ENCODE results near the gene CTNNBL1. TPM values are rescaled to one million over a fixed set of nuclear protein-coding genes. Genes with fewer than 3 reads are reported as not detected.

CTNNBL1 gene
- total RNA-seq, 1 experiment from 2014 or later, result 49.9 TPM

GRCh38 chr20:37878835-37879599, 185.2 kb downstream of the CTNNBL1 start:
- CTCF ChIA-PET, result interaction anchor here (0.6 kb wide), 1 partner anchor 395 kb away, joined by 3 read pairs; no protein-coding TSS in a partner anchor
- POLR2A ChIA-PET (ENCODE audit: unreplicated experiment), result no interaction called here
- no peak for DNase-seq
- peaks cover 3% of the 10 kb centered on the region; the same call in 1 of the 2 replicates for H3K36me3 ChIP-seq (ENCODE audit: low read depth, low read length)
- no peaks in the 10 kb centered on the region for H3K9me3 ChIP-seq (ENCODE audit: low read length)
- BruUV-seq (replicated peaks), result no TSS peak
- no peak overlapping the region for H3K4me3 ChIP-seq (ENCODE audit: low read length)
- TF ChIP-seq EZH2phosphoT487 (IDR thresholded peaks at IDR 0.05; ENCODE audit: borderline replicate concordance, low read length), result no peak
- TF ChIP-seq CTCF (conservative IDR thresholded peaks at IDR 0.05; ENCODE audit: low read depth, low read length), result no peak
- no peak for TF ChIP-seq EZH2 (IDR thresholded peaks at IDR 0.05; ENCODE audit: low read length, unreplicated experiment)
- H3F3A ChIP-seq (ENCODE audit: low read length, unreplicated experiment), result no peaks in the 10 kb centered on the region
- H3K27ac ChIP-seq (ENCODE audit: low read length), result no peak overlapping the region
- H3K79me2 ChIP-seq (ENCODE audit: low read length), result no peaks in the 10 kb centered on the region
- no peak overlapping the region for H3K4me2 ChIP-seq (ENCODE audit: low read length)
- intact Hi-C loops (cut with micrococcal nuclease), result no loop called here
- H3K4me1 ChIP-seq (ENCODE audit: insufficient read depth, low read length), result peaks cover 7% of the 10 kb centered on the region; the same call in 1 of the 2 replicates
- no peaks in the 10 kb centered on the region for H4K20me1 ChIP-seq (ENCODE audit: low read length)
- no peak overlapping the region for H2AFZ ChIP-seq (ENCODE audit: low read length)
- ATAC-seq, result no peak
- H3K9me2 ChIP-seq (replicated peaks; ENCODE audit: low read length), result no peaks in the 10 kb centered on the region
- H3K9ac ChIP-seq (ENCODE audit: low read length), result no peak overlapping the region
- H3K27me3 ChIP-seq (ENCODE audit: low read length), result no peaks in the 10 kb centered on the region

GRCh38 chr20:37879843-37880242, 186.0 kb downstream of the CTNNBL1 start:
- H3F3A ChIP-seq (ENCODE audit: low read length, unreplicated experiment), result no peaks in the 10 kb centered on the region
- no peak overlapping the region for H3K27ac ChIP-seq (ENCODE audit: low read length)
- H3K27me3 ChIP-seq (ENCODE audit: low read length), result no peaks in the 10 kb centered on the region
- H3K9me3 ChIP-seq (ENCODE audit: low read length), result no peaks in the 10 kb centered on the region
- ATAC-seq (no peak), DNase-seq (no peak)
- H4K20me1 ChIP-seq (ENCODE audit: low read length), result no peaks in the 10 kb centered on the region
- POLR2A ChIA-PET (ENCODE audit: unreplicated experiment), result no interaction called here
- no peaks in the 10 kb centered on the region for H3K9me2 ChIP-seq (replicated peaks; ENCODE audit: low read length)
- H3K4me3 ChIP-seq (ENCODE audit: low read length), result no peak overlapping the region
- peaks cover 7% of the 10 kb centered on the region; the same call in 1 of the 2 replicates for H3K4me1 ChIP-seq (ENCODE audit: insufficient read depth, low read length)
- H2AFZ ChIP-seq (ENCODE audit: low read length), result no peak overlapping the region
- intact Hi-C loops (cut with micrococcal nuclease), result no loop called here
- no peaks in the 10 kb centered on the region for H3K79me2 ChIP-seq (ENCODE audit: low read length)
- BruUV-seq (replicated peaks), result no TSS peak
- no peak overlapping the region for H3K9ac ChIP-seq (ENCODE audit: low read length)
- H3K36me3 ChIP-seq (ENCODE audit: low read depth, low read length), result no peaks in the 10 kb centered on the region
- H3K4me2 ChIP-seq (ENCODE audit: low read length), result no peak overlapping the region
- TF ChIP-seq EZH2 (IDR thresholded peaks at IDR 0.05; ENCODE audit: low read length, unreplicated experiment) (no peak), EZH2phosphoT487 (IDR thresholded peaks at IDR 0.05; ENCODE audit: borderline replicate concordance, low read length) (no peak)
- CTCF ChIA-PET, result no interaction called here

- ChIA-PET POLR2A (ENCODE audit: unreplicated experiment) (no interaction called here), CTCF (no interaction called here)
- BruUV-seq (replicated peaks), result no TSS peak
- Histone ChIP-seq H4K20me1 (ENCODE audit: low read length) (no peaks in the 10 kb centered on the region), H3K4me3 (ENCODE audit: low read length) (no peak overlapping the region), H3K9me3 (ENCODE audit: low read length) (no peaks in the 10 kb centered on the region), H3K79me2 (ENCODE audit: low read length) (no peaks in the 10 kb centered on the region), H3F3A (ENCODE audit: low read length, unreplicated experiment) (no peaks in the 10 kb centered on the region), H3K4me2 (ENCODE audit: low read length) (no peak overlapping the region), H3K9ac (ENCODE audit: low read length) (no peak overlapping the region), H3K9me2 (replicated peaks; ENCODE audit: low read length) (no peaks in the 10 kb centered on the region), H2AFZ (ENCODE audit: low read length) (no peak overlapping the region), H3K27ac (ENCODE audit: low read length) (no peak overlapping the region), H3K27me3 (ENCODE audit: low read length) (no peaks in the 10 kb centered on the region), H3K4me1 (ENCODE audit: insufficient read depth, low read length) (peaks cover 7% of the 10 kb centered on the region; the same call in 1 of the 2 replicates), H3K36me3 (ENCODE audit: low read depth, low read length) (no peaks in the 10 kb centered on the region)
- intact Hi-C loops (cut with micrococcal nuclease), result no loop called here
- ATAC-seq, result peak; percentile 52
- TF ChIP-seq CTCF (conservative IDR thresholded peaks at IDR 0.05; ENCODE audit: low read depth, low read length) (no peak), EZH2 (IDR thresholded peaks at IDR 0.05; ENCODE audit: low read length, unreplicated experiment) (no peak), EZH2phosphoT487 (IDR thresholded peaks at IDR 0.05; ENCODE audit: borderline replicate concordance, low read length) (no peak)
- DNase-seq, result peak; percentile 66
These were observed 187.1 kb downstream of the CTNNBL1 start for GRCh38 chr20:37880726-37881591.
